Upper lobe of left lung (tissue), 6 donors: ENCODE measurements around the gene HPSE2. TPM values are rescaled to one million over a fixed set of nuclear protein-coding genes. Genes with fewer than 3 reads are reported as not detected.
A peak's percentile ranks its signal among the peaks of the same experiment; 100 is the strongest.

Experiments
- ATAC-seq, 2 donors: fragments of 200-7000 bp; cut with Tn5 transposase; one replicate each; pipeline ENCODE4 v1.9.1; 2022; ENCODE audit warnings: mild to moderate bottlenecking in 2 of 2, moderate library complexity in 2 of 2; ENCODE audit not compliant: low FRiP score in 2 of 2
- DNase-seq, 2 donors: peaks; one replicate each; pipeline ENCODE4 v3.0.0-alpha.2; 2019 to 2020
- H3K27ac ChIP-seq, 4 donors: fragments of 200-600 bp; sonication (generic); one replicate each; pipeline ENCODE4 v1.5.1; 2016 to 2019
- H3K27me3 ChIP-seq, 4 donors: fragments of 200-600 bp; sonication (generic); one replicate each; pipeline ENCODE4 v1.5.1; 2017 to 2019
- H3K36me3 ChIP-seq, 4 donors: fragments of 200-600 bp; sonication (generic); one replicate each; pipeline ENCODE4 v1.5.1; 2016 to 2019
- H3K4me1 ChIP-seq, 4 donors: fragments of 200-600 bp; sonication (generic); one replicate each; pipeline ENCODE4 v1.5.1; 2018 to 2019
- H3K4me3 ChIP-seq, 4 donors: fragments of 200-600 bp; sonication (generic); one replicate each; pipeline ENCODE4 v1.5.1; 2017 to 2019; ENCODE audit warnings: mild to moderate bottlenecking in 2 of 4, moderate library complexity in 1 of 4
- H3K9me3 ChIP-seq, 4 donors: fragments of 200-600 bp; sonication (generic); one replicate each; pipeline ENCODE4 v1.5.1; 2018 to 2019
- EP300 ChIP-seq, 4 donors: sonication (generic); formaldehyde crosslinking; IDR thresholded peaks; one replicate each; pipeline ENCODE4 v1.5.1; 2017; ENCODE audit warnings: antibody characterized with exemption in 4 of 4, control low read depth in 2 of 4
- POLR2A ChIP-seq, 4 donors: fragments of 450-650 bp; IDR thresholded peaks; one replicate each; pipeline ENCODE4 v1.5.1; 2016 to 2017; ENCODE audit warnings: antibody characterized with exemption in 4 of 4, mild to moderate bottlenecking in 2 of 4
- POLR2AphosphoS5 ChIP-seq, 2 donors: sonication (generic); formaldehyde crosslinking; IDR thresholded peaks; one replicate each; pipeline ENCODE4 v1.5.1; 2017; ENCODE audit warnings: antibody characterized with exemption in 2 of 2
- WGBS, 2 donors: methylation state at CpG; one replicate each; pipeline ENCODE4 v1.1.5; 2017 to 2018; 5-methylcytosine and 5-hydroxymethylcytosine counted together
- total RNA-seq, 6 donors: library from RNA; depleted of rRNA in 4 of 6; stranded (reverse); fragments of >200 nt in 4 of 6; gene quantifications; one replicate each; pipeline versions ENCODE4 v1.1.0 to v1.2.1, GENCODE V29; 2016 to 2021
- TF ChIP-seq, protein P1 (sequence below), 6 experiments: fragments of 450-650 bp in 4 of 6; fragments of 200-600 bp in 2 of 6; sonication (generic) in 2 of 6; IDR thresholded peaks; one replicate each; pipeline ENCODE4 v1.5.1; 2016 to 2019; ENCODE audit warnings: antibody characterized with exemption in 6 of 6
- donor health status: DM: no; HTN: no; CAD: no; lungs with moderate emphysema.
- donor health status: DM: no; HTN: yes; CAD: no; lungs with severe emphysema.

HPSE2 gene
- total RNA-seq, 6 donors from 2014 or later, result 0.15 to 1.1 (median 0.91) TPM; not detected in 1

DNA sequence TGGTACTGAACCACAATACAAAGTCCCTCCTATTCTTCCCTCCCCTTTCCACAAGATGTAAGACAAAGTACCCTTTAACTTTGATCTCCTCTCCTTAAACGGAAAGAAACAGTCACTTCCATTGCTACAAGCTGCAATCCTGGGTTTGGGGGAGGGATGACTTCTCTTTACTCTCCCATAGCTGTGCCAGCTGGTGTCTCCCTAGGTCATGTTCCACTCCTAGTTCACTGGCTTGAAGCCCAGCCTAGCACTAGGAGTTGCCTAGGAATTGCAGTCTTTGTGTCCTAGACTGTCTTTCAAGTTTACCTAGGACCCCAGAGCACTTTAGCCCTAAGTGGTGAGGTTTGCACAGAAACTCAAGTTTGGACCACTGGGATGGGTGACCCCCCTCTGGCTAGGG lies 311.1 kb downstream of the HPSE2 start:
- WGBS, 2 donors, result 72 to 74% methylated on average over 1 of the region's 1 CpG
- Histone ChIP-seq H3K9me3 (no peaks in the 10 kb centered on the region), H3K27me3 (no peaks in the 10 kb centered on the region), H3K27ac (no peak overlapping the region), H3K4me1 (no peaks in the 10 kb centered on the region), H3K36me3 (no peaks in the 10 kb centered on the region), H3K4me3 (no peak overlapping the region)
- TF ChIP-seq POLR2AphosphoS5 (IDR thresholded peaks at IDR 0.05), result no peak
- TF ChIP-seq POLR2A (IDR thresholded peaks at IDR 0.05), result no peak
- no peak for TF ChIP-seq EP300 (IDR thresholded peaks at IDR 0.05)
- TF ChIP-seq, protein P1, sequence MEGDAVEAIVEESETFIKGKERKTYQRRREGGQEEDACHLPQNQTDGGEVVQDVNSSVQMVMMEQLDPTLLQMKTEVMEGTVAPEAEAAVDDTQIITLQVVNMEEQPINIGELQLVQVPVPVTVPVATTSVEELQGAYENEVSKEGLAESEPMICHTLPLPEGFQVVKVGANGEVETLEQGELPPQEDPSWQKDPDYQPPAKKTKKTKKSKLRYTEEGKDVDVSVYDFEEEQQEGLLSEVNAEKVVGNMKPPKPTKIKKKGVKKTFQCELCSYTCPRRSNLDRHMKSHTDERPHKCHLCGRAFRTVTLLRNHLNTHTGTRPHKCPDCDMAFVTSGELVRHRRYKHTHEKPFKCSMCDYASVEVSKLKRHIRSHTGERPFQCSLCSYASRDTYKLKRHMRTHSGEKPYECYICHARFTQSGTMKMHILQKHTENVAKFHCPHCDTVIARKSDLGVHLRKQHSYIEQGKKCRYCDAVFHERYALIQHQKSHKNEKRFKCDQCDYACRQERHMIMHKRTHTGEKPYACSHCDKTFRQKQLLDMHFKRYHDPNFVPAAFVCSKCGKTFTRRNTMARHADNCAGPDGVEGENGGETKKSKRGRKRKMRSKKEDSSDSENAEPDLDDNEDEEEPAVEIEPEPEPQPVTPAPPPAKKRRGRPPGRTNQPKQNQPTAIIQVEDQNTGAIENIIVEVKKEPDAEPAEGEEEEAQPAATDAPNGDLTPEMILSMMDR (IDR thresholded peaks at IDR 0.05), result no peak
- DNase-seq (no peak), ATAC-seq (peak in 1 of 2 donors; percentile 16)

DNA sequence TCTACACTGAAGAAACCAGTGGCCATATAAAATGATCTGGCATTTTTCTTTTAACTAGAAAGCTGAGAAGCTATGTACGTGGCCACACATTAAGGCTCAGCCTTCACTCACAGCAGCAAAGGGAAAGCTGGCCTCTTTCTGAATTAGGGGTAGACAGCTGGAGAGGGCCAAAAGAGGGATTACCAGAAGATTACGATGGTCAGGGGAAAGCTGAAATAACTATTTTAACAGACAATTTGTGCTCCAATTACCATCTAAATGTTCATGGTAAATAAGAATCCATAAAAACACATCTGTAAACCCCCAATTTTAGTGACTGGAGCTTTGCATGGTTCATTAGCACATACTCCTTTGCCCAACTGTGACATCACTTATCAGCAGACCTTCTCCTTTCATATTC lies 314.3 kb downstream of the HPSE2 start:
- no peak for TF ChIP-seq POLR2AphosphoS5 (IDR thresholded peaks at IDR 0.05)
- TF ChIP-seq EP300 (IDR thresholded peaks at IDR 0.05), result no peak
- Histone ChIP-seq H3K4me3 (no peak overlapping the region), H3K4me1 (no peaks in the 10 kb centered on the region), H3K36me3 (no peaks in the 10 kb centered on the region), H3K9me3 (no peaks in the 10 kb centered on the region), H3K27me3 (no peaks in the 10 kb centered on the region), H3K27ac (no peak overlapping the region)
- no peak for ATAC-seq
- 56 to 68% methylated on average over 2 of the region's 2 CpGs for WGBS, 2 donors
- DNase-seq, result no peak

DNA sequence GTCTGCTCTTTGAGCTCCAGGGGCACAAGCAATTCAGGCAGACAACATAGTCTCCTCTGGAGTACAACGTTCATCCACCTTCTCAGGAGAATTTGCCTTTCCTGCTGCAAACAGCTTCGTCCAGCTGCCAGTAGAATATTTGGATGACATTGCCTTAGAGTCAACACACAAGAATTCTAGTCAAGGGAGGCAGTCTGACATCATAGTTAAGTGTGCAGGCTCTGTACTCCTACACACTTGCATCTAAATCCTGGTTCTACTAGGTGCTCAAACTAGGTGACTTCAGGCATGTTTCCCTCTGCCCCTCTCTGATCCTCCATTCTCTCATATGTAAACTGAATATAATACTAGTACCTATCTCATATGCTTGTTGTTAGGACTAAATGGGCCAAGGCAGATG lies 314.8 kb downstream of the HPSE2 start:
- WGBS, 2 donors, result 58 to 62% methylated on average over 2 of the region's 2 CpGs
- H3K27me3 ChIP-seq, result no peaks in the 10 kb centered on the region
- H3K9me3 ChIP-seq, result no peaks in the 10 kb centered on the region
- no peak overlapping the region for H3K27ac ChIP-seq
- DNase-seq (no peak), ATAC-seq (peak in 1 of 2 donors; percentile 59)
- TF ChIP-seq EP300 (IDR thresholded peaks at IDR 0.05) (no peak), POLR2A (IDR thresholded peaks at IDR 0.05) (no peak), POLR2AphosphoS5 (IDR thresholded peaks at IDR 0.05) (no peak)
- no peaks in the 10 kb centered on the region for H3K4me1 ChIP-seq
- H3K36me3 ChIP-seq, result no peaks in the 10 kb centered on the region
- no peak overlapping the region for H3K4me3 ChIP-seq

DNA sequence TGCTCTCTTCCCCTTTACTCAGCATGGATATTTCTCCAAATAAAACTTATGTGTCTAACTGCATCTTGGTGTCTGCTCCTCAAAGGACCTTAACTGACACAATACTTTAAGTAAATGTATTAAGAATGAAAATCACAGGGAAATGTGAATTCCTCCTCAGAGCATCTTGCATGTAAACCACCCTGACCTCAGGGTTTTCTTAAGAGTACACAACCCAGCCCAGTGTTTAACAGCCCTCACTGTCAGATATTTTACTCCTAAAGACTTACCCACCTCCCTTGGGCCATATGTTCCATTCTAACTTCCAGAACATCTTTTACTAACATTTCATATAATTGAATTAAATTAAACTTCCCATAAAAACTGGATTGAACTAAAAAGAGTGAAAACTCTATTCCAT lies 315.3 kb downstream of the HPSE2 start:
- no peak for DNase-seq
- TF ChIP-seq EP300 (IDR thresholded peaks at IDR 0.05) (no peak), POLR2A (IDR thresholded peaks at IDR 0.05) (no peak), POLR2AphosphoS5 (IDR thresholded peaks at IDR 0.05) (no peak)
- TF ChIP-seq, protein P1 (IDR thresholded peaks at IDR 0.05), result no peak
- Histone ChIP-seq H3K27me3 (no peaks in the 10 kb centered on the region), H3K4me1 (no peaks in the 10 kb centered on the region), H3K36me3 (no peaks in the 10 kb centered on the region), H3K4me3 (no peak overlapping the region), H3K9me3 (no peaks in the 10 kb centered on the region), H3K27ac (no peak overlapping the region)
- no peak for ATAC-seq

DNA sequence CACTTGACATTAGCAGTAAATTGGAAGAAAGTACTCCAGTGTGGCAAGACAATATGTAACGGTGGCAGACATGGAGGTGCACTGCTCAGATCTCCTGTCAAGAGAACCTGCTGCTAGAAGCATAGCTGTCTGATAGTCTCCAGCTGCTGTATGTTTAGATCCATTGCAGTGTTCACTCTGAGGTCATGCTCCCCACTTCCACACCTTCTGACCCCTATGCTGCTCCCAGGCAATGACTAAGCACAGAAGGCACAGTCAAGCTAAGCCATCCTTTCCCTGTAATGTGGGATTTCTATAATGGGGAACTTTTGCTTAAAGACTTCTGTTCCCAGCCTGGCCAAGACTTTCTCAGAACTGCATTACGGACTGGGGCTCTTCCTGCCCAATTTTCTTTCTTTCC lies 315.8 kb downstream of the HPSE2 start:
- Histone ChIP-seq H3K4me1 (no peaks in the 10 kb centered on the region), H3K36me3 (no peaks in the 10 kb centered on the region), H3K27ac (no peak overlapping the region), H3K27me3 (no peaks in the 10 kb centered on the region), H3K4me3 (no peak overlapping the region), H3K9me3 (no peaks in the 10 kb centered on the region)
- no peak for TF ChIP-seq POLR2A (IDR thresholded peaks at IDR 0.05)
- WGBS, 2 donors, result 79 to 83% methylated on average over 2 of the region's 2 CpGs
- DNase-seq (no peak), ATAC-seq (peak in 1 of 2 donors; percentile 38)

DNA sequence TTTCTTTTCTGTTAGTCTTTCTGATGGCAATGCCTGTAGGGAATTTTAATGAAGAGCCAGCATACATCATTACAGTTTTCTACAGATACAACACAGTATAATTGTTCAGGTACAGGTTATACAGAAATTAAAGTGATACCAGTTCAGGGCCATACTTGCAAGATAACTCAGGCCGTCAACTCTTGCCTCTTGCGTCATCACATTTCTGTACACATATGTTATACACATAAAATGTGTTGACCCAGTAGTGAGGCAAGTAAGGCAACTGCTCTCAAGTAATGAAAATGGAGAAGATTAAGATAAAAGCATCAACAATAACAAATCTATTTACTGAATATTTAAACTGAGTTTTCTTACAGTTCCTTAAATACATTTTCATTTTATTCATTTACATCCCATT lies 317.8 kb downstream of the HPSE2 start:
- Histone ChIP-seq H3K9me3 (no peaks in the 10 kb centered on the region), H3K27me3 (no peaks in the 10 kb centered on the region), H3K4me1 (no peaks in the 10 kb centered on the region), H3K27ac (no peak overlapping the region), H3K36me3 (no peaks in the 10 kb centered on the region), H3K4me3 (no peak overlapping the region)
- TF ChIP-seq POLR2A (IDR thresholded peaks at IDR 0.05) (no peak), EP300 (IDR thresholded peaks at IDR 0.05) (no peak), POLR2AphosphoS5 (IDR thresholded peaks at IDR 0.05) (no peak)
- TF ChIP-seq, protein P1 (IDR thresholded peaks at IDR 0.05), result no peak
- DNase-seq (no peak), ATAC-seq (no peak)
- 87 to 90% methylated on average over 2 of the region's 2 CpGs for WGBS, 2 donors
